GM12801 (cell line): ENCODE measurements around the gene VPREB1.

Experiments used
- CTCF ChIP-seq: IDR thresholded peaks from one replicate; pipeline ENCODE4 v1.5.1; 2011; ENCODE audit warnings: control low read depth; ENCODE audit not compliant: insufficient read length; ENCODE audit errors: extremely low read depth

VPREB1 gene

GRCh38 chr22:22244316-22245250 is at the start of gene VPREB1:
VPREB1 (plus strand) TSS chr22:22244786; CDS start chr22:22244814, 28 bp downstream.
- TF ChIP-seq CTCF, result no peak

- TF ChIP-seq CTCF, result no peak
Observed at GRCh38 chr22:22194931-22195264, 49.7 kb upstream of the VPREB1 start.

GRCh38 chr22:22195265-22196017 is 49.1 kb upstream of the VPREB1 start:
- peak; percentile 83 for TF ChIP-seq CTCF

- no peak for TF ChIP-seq CTCF
Observed at GRCh38 chr22:22196018-22196533, 48.5 kb upstream of the VPREB1 start.

- no peak for TF ChIP-seq CTCF
Observed at GRCh38 chr22:22196833-22197477, 47.6 kb upstream of the VPREB1 start.

GRCh38 chr22:22197993-22198402 is 46.6 kb upstream of the VPREB1 start:
- no peak for TF ChIP-seq CTCF

GRCh38 chr22:22198751-22199150 is 45.8 kb upstream of the VPREB1 start:
- TF ChIP-seq CTCF, result no peak
